Left ventricle myocardium inferior (tissue), 1 donor: ENCODE data around the gene FBXO31. TPM values are rescaled to one million over a fixed set of nuclear protein-coding genes. Genes with fewer than 3 reads are reported as not detected.

Source experiments
- DNase-seq: peaks from one replicate; pipeline ENCODE4 v3.0.0-alpha.2; 2020
- H3K27ac ChIP-seq: fragments of 200-600 bp; replicated peaks from 2 replicates; pipeline ENCODE4 v1.8.0; 2021
- H3K27me3 ChIP-seq: fragments of 200-600 bp; 2 replicates; pipeline ENCODE4 v1.8.0; 2021; ENCODE audit warnings: low read depth
- H3K36me3 ChIP-seq: fragments of 200-600 bp; 2 replicates; pipeline ENCODE4 v1.8.0; 2021
- H3K4me1 ChIP-seq: fragments of 200-600 bp; 2 replicates; pipeline ENCODE4 v1.8.0; 2021
- H3K4me3 ChIP-seq: fragments of 200-600 bp; 2 replicates; pipeline ENCODE4 v1.8.0; 2021; ENCODE audit warnings: mild to moderate bottlenecking, moderate library complexity
- H3K9me3 ChIP-seq: fragments of 200-600 bp; replicated peaks from 2 replicates; pipeline ENCODE4 v1.8.0; 2021
- intact Hi-C: fragments of 100-400 bp; cut with micrococcal nuclease; formaldehyde crosslinking; loops from one replicate; pipeline ENCODE4 v1.11.0; 2022
- total RNA-seq: library from RNA; stranded (reverse); fragmentation: NEBNext Ultra II Directional; extraction: Animal tissue kit (Norgen Biotek cat#: 25700); gene quantifications from one replicate; pipeline ENCODE4 v1.2.1, GENCODE V29; 2021
- TF ChIP-seq, protein P1 (sequence below): fragments of 200-600 bp; IDR thresholded peaks from 2 replicates; pipeline ENCODE4 v1.8.0; 2021; ENCODE audit warnings: antibody characterized with exemption, mild to moderate bottlenecking, borderline replicate concordance
- donor health status: DM: no; HTN: yes; CAD: no; lungs with severe emphysema.

FBXO31 gene
- total RNA-seq, 1 donor from 2014 or later = 74.5 TPM

DNA sequence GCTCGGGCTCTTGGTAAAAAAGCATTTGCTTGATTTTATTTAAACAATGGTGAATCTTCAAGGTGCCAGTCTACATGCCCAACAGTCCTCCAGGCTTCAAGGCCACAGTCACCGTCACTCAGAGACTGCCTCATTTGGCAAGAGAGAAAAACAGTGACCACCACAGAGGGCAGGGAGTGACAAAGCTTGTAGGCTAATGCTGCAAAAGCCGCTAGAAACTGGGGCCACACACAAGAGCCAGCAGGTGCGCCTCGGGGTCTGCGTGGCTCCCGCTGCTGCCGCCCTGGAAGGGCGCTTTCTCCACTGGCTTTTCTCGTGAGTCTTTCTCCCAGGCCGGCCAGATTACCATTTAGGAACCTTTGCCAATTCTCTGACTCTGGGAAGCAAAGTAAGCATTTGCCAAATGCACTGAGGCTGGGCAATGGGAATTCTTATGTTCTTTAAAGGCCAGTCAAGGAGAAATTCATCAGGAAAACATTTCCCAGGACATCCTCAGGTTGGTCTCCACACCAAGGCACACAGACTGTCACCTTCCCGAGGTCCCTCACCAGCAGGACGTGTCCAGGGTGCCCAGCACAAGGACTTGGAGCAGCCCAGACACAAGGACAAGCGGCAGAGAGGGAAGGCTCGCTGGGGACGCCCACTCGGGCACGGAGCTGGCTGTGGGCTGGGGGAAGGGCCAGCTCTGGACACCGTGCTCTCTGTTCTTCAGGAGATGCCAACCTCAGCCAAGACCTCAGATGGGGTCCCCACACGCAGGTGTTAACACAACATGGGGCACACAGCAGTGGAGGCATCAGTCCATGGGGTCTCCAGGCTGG lies 53.9 kb downstream of the FBXO31 start:
- peaks cover 58% of the 10 kb centered on the region for H3K36me3 ChIP-seq
- H3K27ac ChIP-seq = peak overlapping the region; percentile 36
- no peaks in the 10 kb centered on the region for H3K9me3 ChIP-seq
- no peak overlapping the region for H3K4me3 ChIP-seq
- H3K4me1 ChIP-seq = peaks cover 9% of the 10 kb centered on the region
- no peaks in the 10 kb centered on the region for H3K27me3 ChIP-seq
- TF ChIP-seq, protein P1, sequence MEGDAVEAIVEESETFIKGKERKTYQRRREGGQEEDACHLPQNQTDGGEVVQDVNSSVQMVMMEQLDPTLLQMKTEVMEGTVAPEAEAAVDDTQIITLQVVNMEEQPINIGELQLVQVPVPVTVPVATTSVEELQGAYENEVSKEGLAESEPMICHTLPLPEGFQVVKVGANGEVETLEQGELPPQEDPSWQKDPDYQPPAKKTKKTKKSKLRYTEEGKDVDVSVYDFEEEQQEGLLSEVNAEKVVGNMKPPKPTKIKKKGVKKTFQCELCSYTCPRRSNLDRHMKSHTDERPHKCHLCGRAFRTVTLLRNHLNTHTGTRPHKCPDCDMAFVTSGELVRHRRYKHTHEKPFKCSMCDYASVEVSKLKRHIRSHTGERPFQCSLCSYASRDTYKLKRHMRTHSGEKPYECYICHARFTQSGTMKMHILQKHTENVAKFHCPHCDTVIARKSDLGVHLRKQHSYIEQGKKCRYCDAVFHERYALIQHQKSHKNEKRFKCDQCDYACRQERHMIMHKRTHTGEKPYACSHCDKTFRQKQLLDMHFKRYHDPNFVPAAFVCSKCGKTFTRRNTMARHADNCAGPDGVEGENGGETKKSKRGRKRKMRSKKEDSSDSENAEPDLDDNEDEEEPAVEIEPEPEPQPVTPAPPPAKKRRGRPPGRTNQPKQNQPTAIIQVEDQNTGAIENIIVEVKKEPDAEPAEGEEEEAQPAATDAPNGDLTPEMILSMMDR = no peak
- no peak for DNase-seq
- intact Hi-C loops = no loop called here

DNA sequence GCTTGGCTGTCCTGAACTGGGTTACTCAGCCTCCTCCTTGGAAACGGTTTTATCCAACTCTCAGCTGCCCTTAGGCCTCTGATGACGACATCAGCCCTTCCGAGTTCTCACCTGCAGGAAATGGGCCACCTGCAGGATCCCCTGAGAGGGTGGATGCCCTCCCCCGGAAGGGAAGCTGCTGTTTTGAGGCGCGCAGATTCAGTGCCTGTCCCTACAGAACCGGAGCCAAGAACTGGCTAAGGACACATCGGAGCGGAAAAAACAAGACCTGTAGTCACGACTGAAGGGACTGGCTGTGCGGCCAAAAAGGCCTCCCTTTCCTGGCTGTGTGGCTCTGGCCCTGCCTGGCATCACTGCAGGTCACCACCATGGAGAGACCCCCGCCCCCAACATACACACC lies 54.7 kb downstream of the FBXO31 start:
- Histone ChIP-seq H3K9me3 (no peaks in the 10 kb centered on the region), H3K36me3 (peaks cover 50% of the 10 kb centered on the region), H3K4me3 (no peak overlapping the region), H3K4me1 (peaks cover 13% of the 10 kb centered on the region), H3K27me3 (no peaks in the 10 kb centered on the region), H3K27ac (peak overlapping the region; percentile 36)
- TF ChIP-seq, protein P1 = no peak
- DNase-seq = no peak
- intact Hi-C loops = no loop called here

DNA sequence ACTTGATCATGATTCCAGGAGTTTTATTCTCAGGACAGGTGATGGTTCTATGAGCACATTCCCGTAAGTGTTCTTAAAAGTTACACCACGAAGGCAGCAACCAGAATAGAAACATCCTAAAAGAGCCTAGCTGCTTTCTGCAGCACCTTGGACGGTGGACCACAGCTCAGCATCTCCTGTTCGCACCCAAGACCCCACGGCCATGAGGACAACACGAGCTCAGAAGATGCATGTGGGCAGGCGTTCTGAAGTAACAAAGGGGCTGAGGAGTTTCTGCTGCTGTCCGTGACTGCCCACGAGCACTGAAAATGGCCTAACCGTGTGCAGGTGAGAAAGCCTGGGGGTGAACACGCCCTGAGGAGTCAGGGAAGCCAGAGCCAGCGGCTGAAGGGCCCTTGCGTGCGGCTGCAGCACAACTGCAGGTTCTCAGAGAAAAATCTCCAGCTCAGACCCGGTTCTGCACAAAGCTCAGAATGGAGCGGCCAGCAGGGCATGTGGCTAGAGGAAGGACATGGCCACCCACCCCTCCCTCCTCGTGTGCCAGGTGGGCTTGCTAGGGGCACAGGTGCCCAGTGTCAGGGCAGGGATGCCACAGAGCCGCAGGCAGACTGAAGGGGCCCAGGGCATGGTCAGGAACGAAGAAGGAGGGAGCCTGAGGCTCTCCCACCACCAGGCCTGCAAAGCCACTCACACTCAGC lies 55.6 kb downstream of the FBXO31 start:
- intact Hi-C loops = no loop called here
- DNase-seq = no peak

DNA sequence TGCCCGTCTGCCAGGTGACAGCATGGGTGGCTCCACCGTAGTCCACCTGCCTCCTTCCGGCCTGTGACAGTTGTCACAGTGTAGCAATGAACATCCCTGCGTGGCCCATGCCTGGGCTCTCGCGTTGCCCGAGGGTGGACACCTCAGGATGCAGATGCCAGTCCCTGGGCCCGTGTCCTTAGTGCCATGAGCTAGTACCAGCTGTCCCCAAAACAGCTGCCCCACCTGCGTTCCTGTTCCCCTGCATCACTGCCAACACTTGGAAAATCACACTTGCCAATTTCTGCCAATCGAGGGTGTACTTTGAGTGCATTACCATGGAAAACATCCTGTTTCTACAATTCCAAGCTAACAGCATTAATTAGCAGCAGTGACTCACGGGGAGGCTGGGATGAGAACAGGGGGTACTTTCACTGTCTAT lies 57.4 kb downstream of the FBXO31 start:
- TF ChIP-seq, protein P1 = no peak
- Histone ChIP-seq H3K4me1 (peaks cover 13% of the 10 kb centered on the region), H3K9me3 (no peaks in the 10 kb centered on the region), H3K36me3 (peaks cover 27% of the 10 kb centered on the region), H3K4me3 (no peak overlapping the region), H3K27ac (peak overlapping the region; percentile 5), H3K27me3 (no peaks in the 10 kb centered on the region)
- no peak for DNase-seq
- intact Hi-C loops = no loop called here

More for the DNA sequence above, 55.6 kb downstream of the FBXO31 start:
- H3K27me3 ChIP-seq = no peaks in the 10 kb centered on the region
- TF ChIP-seq, protein P1 = no peak
- no peak overlapping the region for H3K4me3 ChIP-seq
- H3K27ac ChIP-seq = peak overlapping the region; percentile 36
- H3K9me3 ChIP-seq = no peaks in the 10 kb centered on the region
- peaks cover 41% of the 10 kb centered on the region for H3K36me3 ChIP-seq
- H3K4me1 ChIP-seq = peaks cover 13% of the 10 kb centered on the region

DNA sequence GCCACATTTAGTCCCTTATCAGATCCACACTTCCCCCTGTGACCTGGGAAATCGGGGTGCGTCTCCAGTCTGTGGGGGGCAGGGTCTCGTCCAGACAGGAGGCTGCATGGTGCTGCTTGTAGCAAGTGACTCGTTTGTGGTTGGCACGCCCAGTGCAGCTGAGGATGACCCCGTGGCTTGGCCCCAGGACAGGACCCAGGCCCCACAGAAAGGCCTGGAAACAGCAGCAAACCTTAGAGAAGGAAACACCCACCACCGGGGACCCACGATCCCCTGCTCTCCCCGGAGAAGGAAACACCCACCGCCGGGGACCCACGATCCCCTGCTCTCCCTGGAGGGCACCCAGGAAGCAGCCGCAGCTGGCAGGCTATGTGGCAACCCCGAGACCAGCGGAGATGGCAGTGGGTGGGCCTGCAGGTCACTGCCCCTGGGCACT lies 58.1 kb downstream of the FBXO31 start:
- Histone ChIP-seq H3K27me3 (no peaks in the 10 kb centered on the region), H3K27ac (no peak overlapping the region), H3K9me3 (no peaks in the 10 kb centered on the region), H3K4me3 (no peak overlapping the region), H3K4me1 (peaks cover 13% of the 10 kb centered on the region), H3K36me3 (peaks cover 19% of the 10 kb centered on the region)
- TF ChIP-seq, protein P1 = no peak
- DNase-seq = no peak
- intact Hi-C loops = no loop called here
